ENCODE results near the gene KCTD1. TPM values are rescaled to one million over a fixed set of nuclear protein-coding genes. Genes with fewer than 3 reads are reported as not detected.

The KCTD1 gene
- total RNA-seq, 4 donors from 2014 or later = 25.3 to 62.0 (median 51.3) TPM

DNA sequence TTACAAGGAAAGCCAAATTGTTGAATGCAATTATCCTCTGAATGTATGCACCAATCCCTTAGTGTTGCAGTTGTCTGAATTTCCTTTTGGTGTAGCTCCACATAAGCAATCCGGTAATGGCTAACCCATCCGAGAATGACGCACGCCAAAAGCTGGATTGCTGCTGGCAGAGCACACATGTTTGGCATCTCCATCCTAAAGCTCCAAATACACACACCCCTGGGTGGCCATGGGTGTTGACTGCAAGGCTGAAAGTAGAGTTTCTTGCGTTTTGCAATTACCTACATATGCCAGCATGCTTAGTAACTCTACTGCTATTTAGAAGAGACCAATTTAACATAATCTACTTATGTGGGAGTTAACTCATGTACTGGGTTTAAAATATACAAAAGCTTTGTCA lies 53.1 kb downstream of the KCTD1 start:
- intact Hi-C loops (cut with DNase I; ENCODE audit: low total_unique reads) = no loop called here
- no peak for TF ChIP-seq POLR2A (IDR thresholded peaks at IDR 0.05)
- TF ChIP-seq, protein P1, sequence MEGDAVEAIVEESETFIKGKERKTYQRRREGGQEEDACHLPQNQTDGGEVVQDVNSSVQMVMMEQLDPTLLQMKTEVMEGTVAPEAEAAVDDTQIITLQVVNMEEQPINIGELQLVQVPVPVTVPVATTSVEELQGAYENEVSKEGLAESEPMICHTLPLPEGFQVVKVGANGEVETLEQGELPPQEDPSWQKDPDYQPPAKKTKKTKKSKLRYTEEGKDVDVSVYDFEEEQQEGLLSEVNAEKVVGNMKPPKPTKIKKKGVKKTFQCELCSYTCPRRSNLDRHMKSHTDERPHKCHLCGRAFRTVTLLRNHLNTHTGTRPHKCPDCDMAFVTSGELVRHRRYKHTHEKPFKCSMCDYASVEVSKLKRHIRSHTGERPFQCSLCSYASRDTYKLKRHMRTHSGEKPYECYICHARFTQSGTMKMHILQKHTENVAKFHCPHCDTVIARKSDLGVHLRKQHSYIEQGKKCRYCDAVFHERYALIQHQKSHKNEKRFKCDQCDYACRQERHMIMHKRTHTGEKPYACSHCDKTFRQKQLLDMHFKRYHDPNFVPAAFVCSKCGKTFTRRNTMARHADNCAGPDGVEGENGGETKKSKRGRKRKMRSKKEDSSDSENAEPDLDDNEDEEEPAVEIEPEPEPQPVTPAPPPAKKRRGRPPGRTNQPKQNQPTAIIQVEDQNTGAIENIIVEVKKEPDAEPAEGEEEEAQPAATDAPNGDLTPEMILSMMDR (IDR thresholded peaks at IDR 0.05) = no peak
- H3K4me3 ChIP-seq (ENCODE audit: low read depth, poor library complexity, severe bottlenecking) = no peak overlapping the region
- DNase-seq (ENCODE audit: low spot score in 2 of 2) = peak in 1 of 2 donors; percentile 36
- 56 to 60% methylated on average over 5 of the region's 5 CpGs for WGBS, 2 donors

DNA sequence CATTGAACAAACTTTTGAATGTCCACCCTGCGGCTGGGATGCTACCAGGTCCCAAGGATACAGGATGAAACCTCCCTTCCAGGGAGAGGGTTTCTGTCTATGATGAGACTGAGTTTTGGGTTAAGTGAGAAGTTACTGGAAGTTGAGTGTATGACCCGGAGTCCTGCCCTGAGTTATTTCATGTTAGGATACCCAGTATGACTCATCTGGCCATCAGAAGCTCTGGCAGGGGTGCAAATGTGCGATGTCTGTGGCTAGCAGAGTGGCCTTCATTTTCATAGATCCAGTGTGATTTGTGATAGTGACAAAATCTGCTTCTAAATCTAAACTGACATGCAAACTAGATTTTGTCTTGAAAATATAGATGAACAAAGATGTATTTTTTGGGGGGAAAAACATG lies 55.3 kb downstream of the KCTD1 start:
- intact Hi-C loops (cut with DNase I; ENCODE audit: low total_unique reads) = no loop called here
- H3K4me3 ChIP-seq (ENCODE audit: low read depth, poor library complexity, severe bottlenecking) = no peak overlapping the region
- TF ChIP-seq, protein P1 (IDR thresholded peaks at IDR 0.05) = no peak
- no peak for TF ChIP-seq POLR2A (IDR thresholded peaks at IDR 0.05)
- WGBS, 2 donors = 87 to 94% methylated on average over 3 of the region's 3 CpGs
- no peak for DNase-seq (ENCODE audit: low spot score in 2 of 2)

DNA sequence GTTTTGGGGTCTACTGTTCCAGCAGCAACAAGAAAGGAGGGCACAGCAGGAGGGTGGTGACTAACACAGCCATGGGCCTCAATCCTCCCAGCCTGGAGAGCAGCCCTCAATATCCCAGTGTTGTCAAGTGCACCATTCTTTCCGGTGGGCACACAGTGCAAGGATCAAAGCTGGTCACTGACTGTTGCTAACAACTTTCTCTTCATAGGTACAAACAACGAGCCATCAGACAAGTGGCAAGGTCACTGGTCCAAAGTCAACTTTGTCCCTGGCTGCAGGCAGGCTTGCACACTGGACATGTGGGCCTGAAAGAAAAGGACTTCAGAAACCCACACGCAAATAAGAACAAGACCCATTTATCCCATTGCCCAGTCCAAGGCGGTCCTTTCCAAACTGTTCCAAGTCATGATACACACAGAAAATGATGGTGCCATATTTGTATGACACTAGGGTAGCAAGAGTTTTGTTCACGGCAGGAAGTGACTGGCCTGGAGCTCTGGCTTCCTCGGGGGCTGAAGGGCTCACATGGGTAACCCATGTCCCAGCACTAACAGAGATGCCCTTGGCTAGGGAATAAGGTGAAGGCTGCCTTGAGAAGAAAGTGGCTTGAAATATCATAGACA lies 57.0 kb downstream of the KCTD1 start:
- WGBS, 2 donors = 95 to 96% methylated on average over 6 of the region's 6 CpGs
- TF ChIP-seq, protein P1 (IDR thresholded peaks at IDR 0.05) = no peak
- no peak for TF ChIP-seq POLR2A (IDR thresholded peaks at IDR 0.05)
- intact Hi-C loops (cut with DNase I; ENCODE audit: low total_unique reads) = no loop called here
- no peak for DNase-seq (ENCODE audit: low spot score in 2 of 2)
- no peak overlapping the region for H3K4me3 ChIP-seq (ENCODE audit: low read depth, poor library complexity, severe bottlenecking)

DNA sequence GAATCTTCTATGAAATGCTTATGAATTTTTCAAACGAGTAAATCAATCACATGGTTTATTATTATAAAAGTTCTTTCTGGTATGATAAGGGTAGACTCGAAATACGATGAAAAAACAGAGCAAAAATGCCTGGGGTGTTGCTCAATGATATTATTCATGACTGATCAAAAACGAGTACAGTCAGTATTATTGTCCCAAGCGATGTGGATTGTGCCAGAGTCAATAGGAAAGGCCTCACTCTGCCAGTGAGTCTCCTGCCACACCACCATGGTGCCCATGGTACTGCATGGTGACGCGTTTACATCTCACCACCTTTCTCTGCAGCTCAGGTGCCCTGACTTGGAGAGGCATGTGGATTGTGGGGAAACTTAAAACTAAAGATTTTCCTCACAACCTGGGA lies 58.5 kb downstream of the KCTD1 start:
- H3K4me3 ChIP-seq (ENCODE audit: low read depth, poor library complexity, severe bottlenecking) = no peak overlapping the region
- 78% methylated on average over 7 of the region's 7 CpGs for WGBS, 2 donors
- intact Hi-C loops (cut with DNase I; ENCODE audit: low total_unique reads) = no loop called here
- no peak for TF ChIP-seq POLR2A (IDR thresholded peaks at IDR 0.05)
- TF ChIP-seq, protein P1 (IDR thresholded peaks at IDR 0.05) = no peak
- no peak for DNase-seq (ENCODE audit: low spot score in 2 of 2)

DNA sequence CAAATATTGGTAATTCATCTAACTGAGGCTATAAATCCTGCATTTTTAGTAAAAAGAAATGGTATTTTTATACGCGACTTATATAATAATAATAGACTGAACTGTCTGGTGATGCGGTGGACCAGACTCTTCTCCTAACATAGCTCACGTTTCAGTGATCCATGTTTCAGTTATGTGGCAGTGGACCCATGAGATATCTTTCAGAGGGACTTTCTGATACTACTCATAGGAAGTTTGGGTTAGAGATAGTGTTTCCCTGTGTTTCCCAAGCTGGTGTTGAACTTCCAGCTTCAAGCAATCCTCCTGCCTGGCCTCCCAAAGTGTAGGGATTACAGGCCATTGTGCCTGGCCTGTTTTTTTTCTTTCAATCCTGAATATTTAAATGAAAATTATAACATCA lies 59.2 kb downstream of the KCTD1 start:
- intact Hi-C loops (cut with DNase I; ENCODE audit: low total_unique reads) = no loop called here
- DNase-seq (ENCODE audit: low spot score in 2 of 2) = no peak
- WGBS, 2 donors = 86 to 91% methylated on average over 4 of the region's 4 CpGs
- TF ChIP-seq, protein P1 (IDR thresholded peaks at IDR 0.05) = no peak
- TF ChIP-seq POLR2A (IDR thresholded peaks at IDR 0.05) = no peak
- H3K4me3 ChIP-seq (ENCODE audit: low read depth, poor library complexity, severe bottlenecking) = no peak overlapping the region

DNA sequence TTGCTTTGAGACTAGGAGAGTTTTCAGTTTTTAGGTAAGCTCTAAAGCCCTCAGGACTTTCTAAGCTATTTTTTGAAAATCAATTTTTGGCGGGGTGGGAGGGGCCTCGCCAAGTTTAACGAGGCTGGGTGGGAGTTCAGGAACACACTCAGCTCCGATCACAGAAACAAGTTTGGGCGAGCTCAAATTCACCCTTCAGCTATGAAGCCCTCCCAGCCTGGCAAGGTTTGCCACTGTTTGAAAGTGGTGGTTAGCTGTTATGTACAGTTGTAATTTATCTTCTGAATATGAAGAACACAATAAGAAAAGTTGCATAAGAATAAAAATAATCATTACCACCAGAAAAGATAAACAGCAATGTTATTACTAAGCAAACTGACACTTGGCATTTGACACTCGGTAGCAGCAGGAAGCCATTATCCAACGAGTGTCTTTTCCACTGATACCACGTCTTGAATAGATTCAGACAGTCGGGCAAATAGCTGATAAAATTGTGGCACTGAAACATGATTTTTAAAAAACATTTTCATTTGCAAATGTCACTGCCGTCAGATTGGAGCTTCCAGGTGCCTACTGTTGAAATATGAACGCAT lies 59.8 kb downstream of the KCTD1 start:
- TF ChIP-seq, protein P1 (IDR thresholded peaks at IDR 0.05) = no peak
- no peak for TF ChIP-seq POLR2A (IDR thresholded peaks at IDR 0.05)
- H3K4me3 ChIP-seq (ENCODE audit: low read depth, poor library complexity, severe bottlenecking) = no peak overlapping the region
- WGBS, 2 donors = 44 to 47% methylated on average over 11 of the region's 11 CpGs
- intact Hi-C loops (cut with DNase I; ENCODE audit: low total_unique reads) = no loop called here
- DNase-seq (ENCODE audit: low spot score in 2 of 2) = no peak

Data from lower leg skin (tissue), 4 donors.